Neutrophil (primary cell): Measurements from ENCODE around the gene COL6A6.

ENCODE experiments used
- H3K27ac ChIP-seq: fragments of 200-600 bp; sonication (generic); 2 replicates; pipeline ENCODE4 v1.5.1; 2016; ENCODE audit warnings: mild to moderate bottlenecking, moderate library complexity
- H3K27me3 ChIP-seq: fragments of 200-600 bp; sonication (generic); 2 replicates; pipeline ENCODE4 v1.6.0; 2016; ENCODE audit warnings: mild to moderate bottlenecking
- H3K36me3 ChIP-seq: fragments of 200-600 bp; sonication (generic); 2 replicates; pipeline ENCODE4 v1.5.1; 2017
- H3K4me1 ChIP-seq, 2 experiments: fragments of 200-600 bp in 1 of 2; sonication (generic) in 1 of 2; 1 replicate in 1 of 2; 2 replicates in 1 of 2; pipeline versions ENCODE4 v1.5.1 to v1.6.1; 2013 to 2016; ENCODE audit warnings: low read depth in 1 of 2, low read length in 1 of 2, mild to moderate bottlenecking in 1 of 2, moderate library complexity in 1 of 2; ENCODE audit not compliant: control insufficient read depth in 1 of 2, insufficient read depth in 1 of 2
- H3K4me3 ChIP-seq, 2 experiments: fragments of 200-600 bp in 1 of 2; sonication (generic) in 1 of 2; 1 replicate in 1 of 2; 2 replicates in 1 of 2; pipeline ENCODE4 v1.5.1; 2013 to 2016; ENCODE audit warnings: low read depth in 1 of 2, low read length in 1 of 2, mild to moderate bottlenecking in 1 of 2, moderate library complexity in 1 of 2
- H3K9me3 ChIP-seq: fragments of 200-600 bp; sonication (generic); 2 replicates; pipeline ENCODE4 v1.5.1; 2016
- CTCF ChIP-seq: fragments of 200-600 bp; sonication (generic); IDR thresholded peaks from 2 replicates; pipeline ENCODE4 v1.5.1; 2016; ENCODE audit warnings: antibody characterized with exemption

The COL6A6 gene

GRCh38 chr3:130517602-130518001 is 625 bp downstream of the COL6A6 start:
- no peaks in the 10 kb centered on the region for H3K36me3 ChIP-seq
- H3K4me3 ChIP-seq: no peak overlapping the region
- no peaks in the 10 kb centered on the region for H3K9me3 ChIP-seq
- H3K27me3 ChIP-seq: peaks cover 94% of the 10 kb centered on the region
- no peak for TF ChIP-seq CTCF
- no peaks in the 10 kb centered on the region for H3K4me1 ChIP-seq
- no peak overlapping the region for H3K27ac ChIP-seq

- Histone ChIP-seq H3K9me3 (no peaks in the 10 kb centered on the region), H3K4me1 (no peaks in the 10 kb centered on the region), H3K4me3 (no peak overlapping the region), H3K27me3 (peaks cover 97% of the 10 kb centered on the region), H3K27ac (no peak overlapping the region), H3K36me3 (no peaks in the 10 kb centered on the region)
- TF ChIP-seq CTCF: no peak
Observed at GRCh38 chr3:130519754-130520153, 2.8 kb downstream of the COL6A6 start.

- Histone ChIP-seq H3K27ac (no peak overlapping the region), H3K36me3 (no peaks in the 10 kb centered on the region), H3K4me1 (no peaks in the 10 kb centered on the region), H3K9me3 (no peaks in the 10 kb centered on the region), H3K4me3 (no peak overlapping the region), H3K27me3 (peaks cover 81% of the 10 kb centered on the region)
- TF ChIP-seq CTCF: no peak
Observed at GRCh38 chr3:130522399-130522798, 5.4 kb downstream of the COL6A6 start.

- H3K4me1 ChIP-seq: no peaks in the 10 kb centered on the region
- H3K9me3 ChIP-seq: no peaks in the 10 kb centered on the region
- no peak for TF ChIP-seq CTCF
- H3K27ac ChIP-seq: no peak overlapping the region
- peaks cover 32% of the 10 kb centered on the region for H3K27me3 ChIP-seq
- H3K36me3 ChIP-seq: no peaks in the 10 kb centered on the region
- no peak overlapping the region for H3K4me3 ChIP-seq
Observed at GRCh38 chr3:130527426-130527825, 10.4 kb downstream of the COL6A6 start.

GRCh38 chr3:130528120-130528519 is 11.1 kb downstream of the COL6A6 start:
- Histone ChIP-seq H3K9me3 (no peaks in the 10 kb centered on the region), H3K4me3 (no peak overlapping the region), H3K4me1 (no peaks in the 10 kb centered on the region), H3K36me3 (no peaks in the 10 kb centered on the region), H3K27ac (no peak overlapping the region), H3K27me3 (peaks cover 25% of the 10 kb centered on the region)
- TF ChIP-seq CTCF: no peak
